Suprapubic skin (tissue), 3 donors: ENCODE data around the gene AAK1.

Source experiments
- EP300 ChIP-seq: sonication (generic); formaldehyde crosslinking; IDR thresholded peaks from one replicate; pipeline ENCODE4 v1.6.1; 2017; ENCODE audit warnings: antibody characterized with exemption
- POLR2A ChIP-seq, 2 donors: fragments of 450-650 bp; IDR thresholded peaks; one replicate each; pipeline ENCODE4 v1.6.1; 2017; ENCODE audit warnings: antibody characterized with exemption in 2 of 2, mild to moderate bottlenecking in 2 of 2, moderate library complexity in 2 of 2
- TF ChIP-seq, protein P1 (sequence below), 2 donors: fragments of 200-600 bp in 1 of 2; fragments of 450-650 bp in 1 of 2; sonication (generic) in 1 of 2; IDR thresholded peaks; one replicate each; pipeline ENCODE4 v1.5.1; 2016 to 2019; ENCODE audit warnings: antibody characterized with exemption in 2 of 2, mild to moderate bottlenecking in 1 of 2, moderate library complexity in 1 of 2

DNA sequence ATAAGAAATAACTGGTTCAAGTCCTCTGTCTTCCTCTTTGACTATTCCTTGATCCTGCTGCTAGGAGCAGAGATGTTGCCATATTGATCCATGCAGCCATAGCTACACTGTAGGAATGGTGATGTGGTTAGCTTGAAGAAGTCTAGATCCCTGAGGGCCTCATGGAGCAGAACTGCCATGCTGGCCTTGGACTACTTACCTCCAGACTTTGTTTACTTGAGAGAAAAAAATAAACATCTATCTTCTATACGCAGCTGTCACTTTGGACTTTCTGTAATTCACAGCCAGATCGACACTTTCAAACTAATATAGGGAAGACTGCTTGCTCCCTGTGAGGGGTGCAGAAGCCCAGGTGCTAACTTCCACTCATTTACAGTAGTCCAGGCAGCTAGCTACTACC lies 121.8 kb downstream of the AAK1 start:
- TF ChIP-seq, protein P1, sequence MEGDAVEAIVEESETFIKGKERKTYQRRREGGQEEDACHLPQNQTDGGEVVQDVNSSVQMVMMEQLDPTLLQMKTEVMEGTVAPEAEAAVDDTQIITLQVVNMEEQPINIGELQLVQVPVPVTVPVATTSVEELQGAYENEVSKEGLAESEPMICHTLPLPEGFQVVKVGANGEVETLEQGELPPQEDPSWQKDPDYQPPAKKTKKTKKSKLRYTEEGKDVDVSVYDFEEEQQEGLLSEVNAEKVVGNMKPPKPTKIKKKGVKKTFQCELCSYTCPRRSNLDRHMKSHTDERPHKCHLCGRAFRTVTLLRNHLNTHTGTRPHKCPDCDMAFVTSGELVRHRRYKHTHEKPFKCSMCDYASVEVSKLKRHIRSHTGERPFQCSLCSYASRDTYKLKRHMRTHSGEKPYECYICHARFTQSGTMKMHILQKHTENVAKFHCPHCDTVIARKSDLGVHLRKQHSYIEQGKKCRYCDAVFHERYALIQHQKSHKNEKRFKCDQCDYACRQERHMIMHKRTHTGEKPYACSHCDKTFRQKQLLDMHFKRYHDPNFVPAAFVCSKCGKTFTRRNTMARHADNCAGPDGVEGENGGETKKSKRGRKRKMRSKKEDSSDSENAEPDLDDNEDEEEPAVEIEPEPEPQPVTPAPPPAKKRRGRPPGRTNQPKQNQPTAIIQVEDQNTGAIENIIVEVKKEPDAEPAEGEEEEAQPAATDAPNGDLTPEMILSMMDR (IDR thresholded peaks at IDR 0.05), result no peak
- TF ChIP-seq EP300 (no peak), POLR2A (IDR thresholded peaks at IDR 0.05) (no peak)
